ENCODE measurements around the gene QSOX2.

Gene QSOX2

GRCh38 chr9:136280535-136281315 is 35.1 kb upstream of the QSOX2 start:
- no peak overlapping the region for H3K4me2 ChIP-seq (ENCODE audit: low read depth, low read length, poor library complexity, severe bottlenecking)
- no peak for TF ChIP-seq EZH2phosphoT487 (IDR thresholded peaks at IDR 0.05; ENCODE audit: borderline replicate concordance)
- no peak for TF ChIP-seq CTCF (conservative IDR thresholded peaks at IDR 0.05; ENCODE audit: low read length)

GRCh38 chr9:136279471-136279870 is 33.9 kb upstream of the QSOX2 start:
- Histone ChIP-seq H3F3A (ENCODE audit: low read depth) (no peaks in the 10 kb centered on the region), H2AFZ (ENCODE audit: low read length) (no peak overlapping the region), H3K4me3 (ENCODE audit: low read length, poor library complexity, severe bottlenecking) (no peak overlapping the region), H3K4me2 (ENCODE audit: low read depth, low read length, poor library complexity, severe bottlenecking) (no peak overlapping the region), H3K9me2 (replicated peaks; ENCODE audit: low read depth, low read length) (no peaks in the 10 kb centered on the region), H3K9me3 (ENCODE audit: insufficient read depth, low read depth, low read length) (no peaks in the 10 kb centered on the region), H3K4me1 (ENCODE audit: insufficient read depth, low read length, poor library complexity, severe bottlenecking) (peaks cover 4% of the 10 kb centered on the region), H3K79me2 (ENCODE audit: insufficient read depth, low read length) (no peaks in the 10 kb centered on the region), H4K20me1 (ENCODE audit: insufficient read depth, low read length, poor library complexity, severe bottlenecking) (no peaks in the 10 kb centered on the region), H3K27me3 (ENCODE audit: insufficient read depth, low read length, poor library complexity, severe bottlenecking) (no peaks in the 10 kb centered on the region), H3K36me3 (ENCODE audit: insufficient read depth, low read length) (no peaks in the 10 kb centered on the region), H3K9ac (ENCODE audit: low read depth, low read length, poor library complexity, severe bottlenecking) (no peak overlapping the region)
- TF ChIP-seq CTCF (conservative IDR thresholded peaks at IDR 0.05; ENCODE audit: low read length) (no peak), EZH2phosphoT487 (IDR thresholded peaks at IDR 0.05; ENCODE audit: borderline replicate concordance) (no peak)

More at GRCh38 chr9:136280535-136281315, 35.1 kb upstream of the QSOX2 start:
- Histone ChIP-seq H3K36me3 (ENCODE audit: insufficient read depth, low read length) (no peaks in the 10 kb centered on the region), H3K79me2 (ENCODE audit: insufficient read depth, low read length) (no peaks in the 10 kb centered on the region), H3K4me3 (ENCODE audit: low read length, poor library complexity, severe bottlenecking) (no peak overlapping the region), H3K9me3 (ENCODE audit: insufficient read depth, low read depth, low read length) (no peaks in the 10 kb centered on the region), H2AFZ (ENCODE audit: low read length) (no peak overlapping the region), H3K27me3 (ENCODE audit: insufficient read depth, low read length, poor library complexity, severe bottlenecking) (no peaks in the 10 kb centered on the region), H3F3A (ENCODE audit: low read depth) (no peaks in the 10 kb centered on the region), H3K9me2 (replicated peaks; ENCODE audit: low read depth, low read length) (no peaks in the 10 kb centered on the region), H4K20me1 (ENCODE audit: insufficient read depth, low read length, poor library complexity, severe bottlenecking) (no peaks in the 10 kb centered on the region), H3K9ac (ENCODE audit: low read depth, low read length, poor library complexity, severe bottlenecking) (no peak overlapping the region), H3K4me1 (ENCODE audit: insufficient read depth, low read length, poor library complexity, severe bottlenecking) (peaks cover 4% of the 10 kb centered on the region)

- no peak for TF ChIP-seq CTCF (conservative IDR thresholded peaks at IDR 0.05; ENCODE audit: low read length)
- no peak for TF ChIP-seq EZH2phosphoT487 (IDR thresholded peaks at IDR 0.05; ENCODE audit: borderline replicate concordance)
- no peak overlapping the region for H3K4me2 ChIP-seq (ENCODE audit: low read depth, low read length, poor library complexity, severe bottlenecking)
- H3K9ac ChIP-seq (ENCODE audit: low read depth, low read length, poor library complexity, severe bottlenecking): no peak overlapping the region
- no peaks in the 10 kb centered on the region for H3K36me3 ChIP-seq (ENCODE audit: insufficient read depth, low read length)
- H3K4me1 ChIP-seq (ENCODE audit: insufficient read depth, low read length, poor library complexity, severe bottlenecking): peaks cover 4% of the 10 kb centered on the region
- H3K9me2 ChIP-seq (replicated peaks; ENCODE audit: low read depth, low read length): no peaks in the 10 kb centered on the region
- no peaks in the 10 kb centered on the region for H3K27me3 ChIP-seq (ENCODE audit: insufficient read depth, low read length, poor library complexity, severe bottlenecking)
- no peak overlapping the region for H3K4me3 ChIP-seq (ENCODE audit: low read length, poor library complexity, severe bottlenecking)
- H3K9me3 ChIP-seq (ENCODE audit: insufficient read depth, low read depth, low read length): no peaks in the 10 kb centered on the region
- H3K79me2 ChIP-seq (ENCODE audit: insufficient read depth, low read length): no peaks in the 10 kb centered on the region
- H3F3A ChIP-seq (ENCODE audit: low read depth): no peaks in the 10 kb centered on the region
- H4K20me1 ChIP-seq (ENCODE audit: insufficient read depth, low read length, poor library complexity, severe bottlenecking): no peaks in the 10 kb centered on the region
- H2AFZ ChIP-seq (ENCODE audit: low read length): no peak overlapping the region
Measured at GRCh38 chr9:136278894-136279293, 33.3 kb upstream of the QSOX2 start.

All from Loucy (cell line).